Fibroblast of pulmonary artery (primary cell): ENCODE results near the gene NBEAL2.

Experiments used
- DNase-seq: peaks from one replicate; pipeline ENCODE4 v3.0.0-alpha.2; 2010; ENCODE audit warnings: low read depth
- H3K4me3 ChIP-seq: replicated peaks from 2 replicates; pipeline ENCODE4 v1.5.1; 2011; ENCODE audit warnings: low read depth, mild to moderate bottlenecking, control low read depth, low read length, moderate library complexity
- TF ChIP-seq, protein P1 (sequence below): IDR thresholded peaks from 2 replicates; pipeline ENCODE4 v1.5.1; 2011; ENCODE audit warnings: mild to moderate bottlenecking, control low read depth, low read length, inconsistent platforms; ENCODE audit errors: missing control alignments

NBEAL2 gene

DNA sequence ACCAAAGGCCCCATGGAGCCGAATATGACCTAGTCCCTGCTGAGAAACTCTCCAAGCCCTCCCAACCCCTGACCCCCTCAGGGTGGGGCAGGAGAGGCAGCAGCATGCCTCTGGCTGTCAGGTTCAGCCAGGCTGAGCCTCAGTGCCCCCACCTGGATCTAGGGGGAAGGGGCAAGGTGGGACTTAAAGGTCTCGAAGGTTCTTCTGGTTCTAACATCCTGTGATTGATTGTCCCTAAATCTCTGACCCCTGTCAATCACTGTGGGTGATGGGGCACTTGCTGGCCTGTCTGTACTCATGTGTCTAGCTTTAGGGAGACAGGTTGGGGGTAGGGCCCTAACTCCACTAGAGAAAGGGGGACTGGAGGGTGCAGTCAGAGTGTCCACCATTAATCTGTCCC, 13.8 kb downstream of the NBEAL2 start:
- TF ChIP-seq, protein P1, sequence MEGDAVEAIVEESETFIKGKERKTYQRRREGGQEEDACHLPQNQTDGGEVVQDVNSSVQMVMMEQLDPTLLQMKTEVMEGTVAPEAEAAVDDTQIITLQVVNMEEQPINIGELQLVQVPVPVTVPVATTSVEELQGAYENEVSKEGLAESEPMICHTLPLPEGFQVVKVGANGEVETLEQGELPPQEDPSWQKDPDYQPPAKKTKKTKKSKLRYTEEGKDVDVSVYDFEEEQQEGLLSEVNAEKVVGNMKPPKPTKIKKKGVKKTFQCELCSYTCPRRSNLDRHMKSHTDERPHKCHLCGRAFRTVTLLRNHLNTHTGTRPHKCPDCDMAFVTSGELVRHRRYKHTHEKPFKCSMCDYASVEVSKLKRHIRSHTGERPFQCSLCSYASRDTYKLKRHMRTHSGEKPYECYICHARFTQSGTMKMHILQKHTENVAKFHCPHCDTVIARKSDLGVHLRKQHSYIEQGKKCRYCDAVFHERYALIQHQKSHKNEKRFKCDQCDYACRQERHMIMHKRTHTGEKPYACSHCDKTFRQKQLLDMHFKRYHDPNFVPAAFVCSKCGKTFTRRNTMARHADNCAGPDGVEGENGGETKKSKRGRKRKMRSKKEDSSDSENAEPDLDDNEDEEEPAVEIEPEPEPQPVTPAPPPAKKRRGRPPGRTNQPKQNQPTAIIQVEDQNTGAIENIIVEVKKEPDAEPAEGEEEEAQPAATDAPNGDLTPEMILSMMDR = no peak
- H3K4me3 ChIP-seq = no peak overlapping the region
- DNase-seq = no peak

DNA sequence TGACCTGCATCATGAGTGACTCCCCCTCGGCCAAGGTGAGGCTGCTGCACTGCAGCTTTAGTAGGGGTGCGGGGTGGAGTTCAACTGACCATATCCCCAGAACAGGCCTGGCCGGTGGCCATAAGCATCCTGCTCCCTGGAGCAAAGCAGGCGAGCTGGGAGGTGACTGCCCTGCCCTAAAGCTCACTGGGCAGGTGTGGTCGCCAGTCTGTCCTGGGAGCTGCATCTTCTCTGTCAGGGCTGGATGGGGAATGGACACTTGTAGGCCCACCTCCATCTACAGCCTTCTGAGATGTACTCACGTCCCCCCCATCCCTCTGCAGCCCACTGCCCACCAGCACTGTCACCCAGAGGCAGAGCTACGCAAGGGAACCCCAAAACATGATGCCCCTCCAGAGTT, 14.5 kb downstream of the NBEAL2 start:
- DNase-seq = no peak
- TF ChIP-seq, protein P1 = no peak
- no peak overlapping the region for H3K4me3 ChIP-seq

DNA sequence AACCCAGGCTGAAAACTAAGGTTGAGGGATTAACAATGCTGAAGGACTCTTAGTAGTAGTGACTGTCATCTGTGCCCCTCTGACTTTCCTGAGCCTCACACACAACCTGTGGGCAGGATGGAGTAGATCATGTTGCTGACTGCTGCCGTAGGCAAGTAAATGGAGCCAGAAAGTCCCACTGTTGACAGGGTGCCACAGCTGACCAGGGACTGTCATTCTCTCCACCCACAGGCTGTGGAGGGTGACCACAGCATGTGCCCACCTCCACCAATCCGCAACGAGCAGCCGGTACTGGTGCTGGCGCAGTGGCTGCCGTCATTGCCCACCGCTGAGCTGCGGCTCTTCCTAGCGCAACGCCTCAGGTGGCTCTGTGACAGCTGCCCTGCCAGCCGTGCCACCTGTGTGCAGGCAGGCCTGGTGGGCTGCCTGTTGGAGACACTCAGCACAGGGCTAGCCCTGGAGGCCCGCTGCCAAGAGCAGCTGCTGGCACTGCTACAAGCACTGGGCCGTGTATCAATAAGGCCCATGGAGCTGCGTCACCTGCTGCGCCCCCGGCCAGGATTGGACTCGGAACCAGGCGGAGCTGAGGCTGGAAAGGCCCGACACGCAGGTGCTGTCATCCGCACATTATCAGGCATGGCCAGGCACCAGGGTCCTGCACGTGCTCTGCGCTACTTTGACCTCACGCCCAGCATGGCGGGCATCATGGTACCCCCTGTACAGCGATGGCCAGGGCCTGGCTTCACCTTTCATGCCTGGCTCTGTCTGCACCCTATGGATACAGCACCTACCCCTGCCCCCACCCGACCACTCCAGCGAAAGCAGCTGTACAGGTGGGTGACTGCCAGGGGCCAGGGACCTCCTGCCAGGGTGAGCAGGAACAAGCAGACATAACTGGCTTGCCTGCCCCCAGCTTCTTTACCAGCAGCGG, 15.6 kb downstream of the NBEAL2 start:
- TF ChIP-seq, protein P1 = no peak
- DNase-seq = no peak
- H3K4me3 ChIP-seq = no peak overlapping the region

DNA sequence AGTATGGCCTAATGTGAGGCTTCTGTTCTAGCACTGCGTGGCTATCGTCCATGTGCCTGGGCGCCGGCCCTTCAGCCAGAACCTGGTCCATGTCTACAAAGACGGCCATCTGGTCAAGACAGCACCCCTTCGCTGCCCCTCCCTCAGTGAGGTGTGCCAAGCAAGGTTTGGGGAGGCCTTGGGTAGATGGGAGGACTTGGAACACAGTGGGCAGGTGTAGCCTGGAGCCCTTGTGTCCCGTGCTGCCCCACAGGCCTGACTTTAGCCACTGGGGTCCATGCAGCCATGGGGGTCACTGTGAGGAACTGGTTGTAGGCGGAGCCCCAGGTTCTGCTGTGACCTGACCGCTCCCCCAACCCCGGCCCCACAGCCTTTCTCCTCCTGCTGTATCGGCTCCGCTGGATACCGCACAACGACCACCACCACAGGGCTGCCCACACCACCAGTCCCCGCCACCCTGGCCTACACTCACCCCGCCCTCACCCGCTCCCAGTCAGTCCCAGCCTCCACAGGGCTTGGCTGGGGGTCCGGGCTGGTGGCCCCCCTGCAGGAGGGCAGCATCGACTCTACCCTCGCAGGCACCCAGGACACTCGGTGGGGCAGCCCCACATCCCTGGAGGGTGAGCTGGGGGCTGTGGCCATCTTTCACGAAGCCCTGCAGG, 16.6 kb downstream of the NBEAL2 start:
- no peak overlapping the region for H3K4me3 ChIP-seq
- no peak for DNase-seq
- TF ChIP-seq, protein P1 = no peak

DNA sequence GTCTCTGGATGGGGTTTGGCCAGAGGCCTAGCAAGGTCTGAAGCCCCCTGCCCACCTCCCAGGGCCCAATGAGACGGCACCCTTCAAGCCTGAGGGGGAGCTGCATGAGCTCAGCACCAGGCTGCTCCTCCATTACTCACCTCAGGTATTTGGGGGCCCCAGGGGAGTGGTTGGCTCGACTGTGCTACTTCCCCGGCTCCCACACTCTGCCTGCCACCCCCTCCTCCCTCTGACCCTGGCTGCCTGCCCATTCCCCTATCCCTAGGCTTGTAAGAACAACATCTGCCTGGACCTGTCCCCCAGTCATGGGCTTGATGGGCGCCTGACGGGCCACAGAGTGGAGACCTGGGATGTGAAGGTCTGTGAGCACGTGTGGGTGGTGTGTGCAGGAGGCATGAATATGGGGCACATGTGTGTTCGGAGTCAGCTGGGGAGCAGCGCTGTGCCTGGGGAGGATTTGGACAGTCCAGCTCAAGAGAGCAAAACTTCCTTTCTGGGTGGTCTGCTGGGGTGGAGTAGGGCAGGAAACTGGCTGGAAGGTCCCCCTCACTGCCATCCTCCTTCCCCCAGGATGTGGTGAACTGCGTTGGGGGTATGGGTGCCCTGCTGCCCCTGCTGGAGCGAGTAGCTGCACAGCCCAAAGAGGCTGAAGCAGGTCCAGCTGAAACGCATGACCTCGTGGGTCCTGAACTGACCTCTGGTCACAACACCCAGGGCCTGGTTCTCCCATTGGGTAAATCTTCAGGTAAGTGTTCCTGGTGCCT, 17.4 kb downstream of the NBEAL2 start:
- TF ChIP-seq, protein P1 = no peak
- DNase-seq = no peak
- H3K4me3 ChIP-seq = no peak overlapping the region

DNA sequence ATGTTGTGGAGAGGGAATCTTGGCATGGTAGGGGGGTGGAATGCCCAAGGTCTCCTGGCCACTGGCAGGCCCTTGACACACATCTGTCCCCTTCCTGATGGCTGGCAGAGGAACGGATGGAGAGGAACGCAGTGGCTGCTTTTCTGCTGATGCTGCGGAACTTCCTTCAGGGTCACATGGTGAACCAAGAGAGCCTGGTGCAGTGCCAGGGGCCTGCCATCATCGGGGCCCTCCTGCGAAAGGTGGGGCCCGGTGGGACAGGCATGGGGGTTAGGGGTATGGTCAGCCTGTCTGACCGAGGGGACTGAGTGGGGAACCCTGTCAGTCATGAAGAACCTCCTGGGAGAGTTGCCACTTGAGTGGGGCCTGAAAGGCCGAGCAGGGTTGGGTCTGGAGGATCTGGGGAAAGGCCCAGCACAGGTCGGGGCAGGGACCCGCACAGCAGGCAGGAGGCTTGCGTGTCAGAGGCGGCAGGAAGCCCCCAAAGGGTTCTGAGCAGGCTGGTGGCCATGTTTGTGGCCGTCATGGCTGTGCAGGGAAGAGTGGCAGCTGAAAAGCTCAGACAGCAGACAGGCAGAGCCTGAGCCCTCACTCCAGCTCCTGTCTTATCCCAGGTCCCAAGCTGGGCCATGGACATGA, 18.1 kb downstream of the NBEAL2 start:
- TF ChIP-seq, protein P1 = no peak
- DNase-seq = no peak
- no peak overlapping the region for H3K4me3 ChIP-seq
